ENCODE results near the gene TMOD1. TPM values are rescaled to one million over a fixed set of nuclear protein-coding genes. Genes with fewer than 3 reads are reported as not detected.

TMOD1 gene
- total RNA-seq, 1 donor from 2014 or later: 5.8 TPM

- DNase-seq (ENCODE audit: low spot score): no peak
These were observed 42.1 kb downstream of the TMOD1 start for GRCh38 chr9:97543561-97543960.

GRCh38 chr9:97545486-97545885, 44.0 kb downstream of the TMOD1 start:
- peak; percentile 72 for DNase-seq (ENCODE audit: low spot score)

DNA sequence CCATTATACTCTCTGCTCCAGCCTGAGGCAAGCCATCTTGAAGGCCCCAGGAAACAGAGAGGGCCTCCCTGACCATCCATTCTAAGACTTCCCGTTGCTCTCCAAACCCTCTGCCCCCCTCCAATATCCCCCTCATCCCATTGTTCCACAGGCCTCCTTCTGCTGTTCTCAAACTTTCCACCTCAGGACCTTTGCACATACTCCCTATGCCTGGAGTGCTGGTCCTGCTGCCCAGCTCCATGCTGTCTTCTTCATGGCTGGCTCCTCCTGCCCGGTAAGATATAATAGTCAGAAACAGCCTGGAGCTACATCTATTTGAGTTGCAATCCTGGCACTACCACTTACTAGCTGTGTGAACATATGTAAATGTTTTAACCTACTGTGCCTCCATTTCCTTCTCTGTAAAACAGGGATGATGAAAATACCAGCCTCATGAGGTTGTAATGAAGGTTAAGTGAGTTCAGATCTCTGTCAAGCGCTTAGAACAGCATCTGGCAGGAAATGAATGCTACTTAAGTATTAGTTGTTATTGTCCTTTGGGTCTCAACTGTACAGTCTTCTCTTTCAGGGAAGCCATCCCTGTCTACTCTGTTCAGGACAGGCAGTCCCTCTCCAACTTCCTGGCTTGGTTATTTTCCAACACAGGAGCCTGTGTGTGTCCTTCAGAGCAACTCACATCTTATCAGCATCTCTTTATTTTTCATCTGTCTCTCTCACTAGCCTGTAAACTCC, 45.8 kb downstream of the TMOD1 start:
- peak; percentile 20 for DNase-seq (ENCODE audit: low spot score)

GRCh38 chr9:97548379-97548778, 46.9 kb downstream of the TMOD1 start:
- peak; percentile 59 for DNase-seq (ENCODE audit: low spot score)

DNA sequence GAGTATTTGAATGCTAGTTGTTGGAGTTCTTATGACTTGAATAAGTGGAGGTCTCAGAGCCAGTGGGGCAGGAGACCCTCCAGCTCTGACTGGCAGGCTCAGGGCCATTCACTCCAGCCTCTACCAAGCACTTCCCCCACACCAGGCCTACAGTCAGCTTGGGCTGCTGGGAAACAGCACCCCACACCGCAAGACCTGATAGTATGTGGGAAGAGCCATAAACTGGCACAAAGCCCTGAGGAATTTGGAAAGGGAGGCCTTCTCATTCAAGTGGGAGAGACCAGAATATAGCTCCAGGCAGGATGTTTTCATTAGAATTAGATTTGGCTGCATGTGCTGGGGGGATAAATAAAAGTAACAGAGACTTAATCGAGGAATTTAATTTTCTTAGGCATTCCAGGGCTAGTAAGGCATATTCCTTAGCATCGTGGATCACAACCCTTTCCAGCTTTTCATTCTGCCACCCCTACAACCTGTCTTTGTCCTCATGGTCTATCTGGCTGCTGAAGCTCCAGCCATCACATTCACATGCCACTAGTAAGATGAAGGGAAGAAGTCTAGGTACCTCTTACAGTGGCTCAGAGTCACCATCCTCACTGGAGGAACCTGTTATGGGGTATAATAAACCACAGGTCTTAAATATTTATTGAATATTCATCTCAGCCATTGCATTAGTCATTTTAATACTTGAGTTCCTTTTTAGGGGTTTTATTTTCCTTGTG, 47.5 kb downstream of the TMOD1 start:
- DNase-seq (ENCODE audit: low spot score): peak; percentile 16

DNA sequence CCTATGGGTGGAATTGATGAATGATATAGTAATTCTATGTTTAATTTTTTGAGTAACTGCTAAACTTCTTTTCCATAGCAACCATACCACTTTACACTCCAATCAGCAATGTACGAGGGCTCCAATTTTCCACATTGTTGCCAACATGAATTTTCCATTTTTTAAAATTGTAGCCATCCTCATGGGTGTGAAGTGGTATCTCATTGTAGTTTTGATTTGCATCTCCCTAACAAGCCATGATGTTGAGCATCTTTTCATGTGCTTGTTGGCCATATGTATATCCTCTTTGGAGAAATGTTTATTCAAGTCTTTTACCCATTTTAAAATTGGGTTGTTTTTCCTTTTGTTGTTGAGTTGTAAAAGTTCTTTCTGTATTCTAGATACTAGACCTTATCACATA, 48.9 kb downstream of the TMOD1 start:
- no peak for DNase-seq (ENCODE audit: low spot score)

DNA sequence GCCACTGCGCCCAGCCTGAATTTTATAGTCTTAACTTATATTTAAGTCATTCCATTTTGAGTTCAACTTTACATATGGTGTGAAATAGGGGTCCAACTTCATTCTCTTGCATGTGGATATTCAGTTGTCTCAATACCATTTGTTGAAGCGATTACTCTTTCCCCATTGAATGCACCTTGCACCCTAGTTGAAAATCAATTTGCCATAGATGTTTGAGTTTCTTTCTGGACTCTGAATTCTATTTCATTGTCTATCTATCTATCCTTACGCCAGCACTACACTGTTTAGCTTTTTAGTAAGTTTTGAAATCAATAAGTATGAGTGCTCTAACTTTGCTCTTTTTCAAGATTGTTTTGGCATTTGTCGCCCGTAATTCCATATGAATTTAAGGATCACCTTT, 49.8 kb downstream of the TMOD1 start:
- no peak for DNase-seq (ENCODE audit: low spot score)

DNA sequence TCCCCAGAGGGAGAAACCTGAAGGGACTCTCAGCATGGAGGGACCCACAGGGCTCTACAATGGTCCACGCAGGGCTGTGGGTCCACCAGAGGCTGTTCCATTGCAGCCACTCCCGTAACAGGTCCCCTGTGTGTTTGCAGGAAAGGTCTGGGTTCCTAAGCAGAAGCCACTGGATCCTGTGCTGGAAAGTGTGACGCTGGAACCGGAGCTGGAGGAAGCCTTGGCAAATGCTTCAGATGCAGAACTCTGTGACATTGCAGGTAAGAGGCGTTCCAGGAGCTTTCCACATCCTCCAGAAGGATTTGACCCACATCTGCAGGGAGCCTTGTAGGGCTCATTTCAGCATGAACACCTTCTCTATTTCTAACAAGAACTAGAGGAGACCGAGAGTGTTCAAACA, 51.7 kb downstream of the TMOD1 start:
- DNase-seq (ENCODE audit: low spot score): peak; percentile 64

DNA sequence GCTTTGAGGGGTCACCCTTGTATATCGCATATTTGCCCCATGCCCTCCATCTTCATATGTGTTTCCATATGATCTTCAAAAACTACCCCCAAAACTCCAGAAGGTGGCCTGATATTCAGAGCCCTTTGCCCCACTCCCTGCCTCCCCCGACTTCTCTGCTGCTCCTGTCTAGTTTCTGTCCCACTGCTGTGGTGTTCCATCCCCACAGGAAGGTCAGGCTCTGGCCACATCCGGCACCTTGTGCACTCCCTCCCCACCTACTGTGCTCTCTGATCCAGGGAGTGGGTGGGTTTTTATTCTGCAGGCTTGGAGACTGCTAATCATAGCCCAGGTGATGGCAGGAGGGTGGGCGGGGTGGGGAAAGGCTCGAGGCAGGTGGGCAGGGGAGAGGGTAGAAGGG, 52.4 kb downstream of the TMOD1 start:
- peak; percentile 18 for DNase-seq (ENCODE audit: low spot score)

DNA sequence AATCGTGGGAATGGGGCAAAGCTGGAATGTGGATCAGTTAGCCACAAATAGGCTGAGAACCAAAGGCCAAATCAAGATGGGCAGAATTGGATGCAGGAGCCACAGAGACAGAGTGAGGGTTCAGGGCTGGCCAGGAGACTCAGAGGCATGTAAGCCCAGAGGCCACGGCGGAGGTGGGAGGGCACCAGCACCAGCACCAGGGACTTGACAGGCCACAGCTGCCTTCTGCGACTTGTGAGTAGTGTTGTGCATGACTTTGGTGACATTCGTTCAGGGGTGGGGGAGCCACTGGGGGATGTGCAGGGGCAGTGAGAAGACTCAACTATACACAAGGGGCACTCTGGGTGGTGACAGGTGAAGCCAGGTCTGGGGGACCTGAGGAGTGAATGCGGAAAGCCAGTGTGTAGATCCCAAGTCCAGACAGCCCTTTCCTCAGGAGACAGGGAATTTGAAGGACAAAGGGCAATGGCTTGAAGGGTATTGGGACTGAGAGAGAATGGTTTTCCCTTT, 53.2 kb downstream of the TMOD1 start:
- DNase-seq (ENCODE audit: low spot score): peak; percentile 1

DNA sequence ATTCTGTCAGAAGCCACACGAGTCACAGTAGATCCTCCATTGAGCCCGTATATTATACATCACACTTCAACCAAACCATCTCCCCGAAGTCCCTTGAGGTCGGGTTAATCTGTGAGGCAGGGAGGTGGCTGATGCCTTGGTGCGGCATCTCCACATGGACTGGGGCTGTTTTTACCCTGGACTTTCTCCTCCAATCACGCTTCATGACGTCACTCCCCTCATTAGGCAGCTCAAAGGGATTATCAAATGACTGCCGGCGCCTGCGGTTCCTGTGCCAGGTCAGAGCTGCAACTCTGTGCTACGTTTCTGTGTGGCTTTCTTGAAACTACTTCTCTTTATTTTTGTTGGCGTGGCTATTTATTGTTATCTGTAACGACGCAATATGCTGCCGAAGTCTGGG, 53.7 kb downstream of the TMOD1 start:
- peak; percentile 62 for DNase-seq (ENCODE audit: low spot score)

DNA sequence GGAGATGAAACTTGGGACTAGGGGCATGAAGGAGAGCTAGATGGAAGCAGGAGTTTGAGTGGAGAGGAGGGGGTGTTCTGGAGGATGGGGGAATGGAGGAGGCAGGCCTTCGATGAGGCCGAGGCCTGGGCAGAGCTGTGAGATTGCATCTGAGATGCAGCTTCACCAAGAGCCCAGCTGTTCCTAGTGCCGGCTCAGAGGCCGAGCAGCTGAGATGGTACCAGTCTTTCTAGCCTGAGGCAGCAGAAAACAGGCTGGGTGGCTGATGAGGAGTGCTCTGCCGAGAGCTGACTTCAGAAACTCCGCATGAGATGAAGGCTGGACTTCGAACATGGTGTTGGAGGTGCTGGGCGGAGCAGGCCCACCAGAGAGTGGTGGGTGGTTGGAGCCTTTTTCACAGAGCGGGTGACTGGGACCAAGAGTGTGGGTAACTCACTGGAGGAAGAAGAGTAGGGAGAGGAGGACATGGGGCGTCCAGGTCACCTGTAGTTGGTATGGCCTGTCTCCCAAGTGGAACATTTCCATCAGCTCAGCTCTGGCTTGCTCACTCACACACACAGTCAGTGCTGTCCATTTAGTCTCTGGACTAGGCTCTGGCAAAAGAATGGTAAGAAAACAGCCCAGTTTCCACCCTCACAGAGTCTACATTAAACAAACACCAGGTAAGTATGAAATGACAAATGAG, 54.7 kb downstream of the TMOD1 start:
- peak; percentile 74 for DNase-seq (ENCODE audit: low spot score)

GRCh38 chr9:97556721-97557605, 55.5 kb downstream of the TMOD1 start:
- peak; percentile 90 for DNase-seq (ENCODE audit: low spot score)

DNA sequence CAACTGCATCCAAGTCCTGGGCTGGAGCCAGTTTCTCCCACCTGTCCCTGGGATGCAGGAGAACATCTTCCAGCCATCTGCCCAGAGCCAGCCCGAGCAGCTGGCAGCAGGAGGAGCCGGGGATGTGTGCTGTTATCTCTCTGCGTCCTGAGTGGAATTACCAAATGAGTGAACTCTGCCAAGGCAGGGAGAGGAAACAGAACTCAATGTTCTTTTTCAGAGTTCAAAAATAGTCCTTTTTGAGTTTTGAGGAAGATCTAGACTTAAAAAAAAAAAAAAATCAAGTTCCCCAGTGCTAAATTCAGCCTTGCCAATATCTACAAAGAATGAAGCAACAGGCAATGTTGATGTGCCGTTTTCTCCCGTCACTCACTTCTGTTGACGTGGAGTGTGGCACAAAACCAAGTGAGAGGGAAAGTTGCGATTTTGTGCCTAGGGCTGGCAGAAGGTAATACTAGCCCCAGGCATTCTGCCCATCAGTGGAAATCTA, 56.2 kb downstream of the TMOD1 start:
- peak; percentile 80 for DNase-seq (ENCODE audit: low spot score)

- peak; percentile 24 for DNase-seq (ENCODE audit: low spot score)
These were observed 57.2 kb downstream of the TMOD1 start for GRCh38 chr9:97558701-97559101.

DNA sequence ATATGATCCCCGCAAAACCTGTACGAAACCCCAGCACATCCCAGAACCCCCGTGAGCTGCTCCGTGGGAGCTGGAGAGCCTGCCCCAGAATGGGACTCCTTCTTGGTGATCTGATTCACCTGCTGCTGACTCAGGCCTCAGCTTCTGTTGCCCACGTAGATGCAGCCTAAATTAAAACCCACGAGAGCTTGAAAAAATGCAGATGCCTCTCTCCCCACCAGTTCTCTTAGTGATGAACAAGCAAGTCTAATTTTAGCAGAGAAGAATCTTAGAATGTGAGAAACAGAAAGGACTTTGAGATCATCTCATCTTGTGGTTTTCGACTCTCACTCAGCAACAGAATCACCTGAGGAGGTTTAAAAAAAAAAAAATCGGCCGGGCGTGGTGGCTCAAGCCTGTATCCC, 57.6 kb downstream of the TMOD1 start:
- DNase-seq (ENCODE audit: low spot score): no peak

DNA sequence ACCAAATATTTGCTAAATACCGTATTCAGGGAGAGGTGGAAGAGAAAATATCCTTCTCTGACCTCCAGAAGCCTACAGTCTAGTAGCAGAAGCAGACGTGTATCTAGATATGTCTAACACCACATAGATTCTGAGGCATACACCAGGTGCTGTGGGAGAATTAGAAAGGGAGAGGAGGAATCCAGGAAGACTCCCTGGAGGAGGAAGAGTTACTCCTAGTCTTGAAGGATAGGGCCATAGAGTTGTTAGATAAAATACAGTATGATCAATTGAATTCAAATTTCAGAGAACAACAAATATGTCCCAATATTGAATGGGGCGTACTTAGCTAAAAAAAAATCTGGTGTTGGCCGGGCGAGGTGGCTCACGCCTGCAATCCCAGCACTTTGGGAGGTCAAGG, 58.7 kb downstream of the TMOD1 start:
- DNase-seq (ENCODE audit: low spot score): no peak

DNA sequence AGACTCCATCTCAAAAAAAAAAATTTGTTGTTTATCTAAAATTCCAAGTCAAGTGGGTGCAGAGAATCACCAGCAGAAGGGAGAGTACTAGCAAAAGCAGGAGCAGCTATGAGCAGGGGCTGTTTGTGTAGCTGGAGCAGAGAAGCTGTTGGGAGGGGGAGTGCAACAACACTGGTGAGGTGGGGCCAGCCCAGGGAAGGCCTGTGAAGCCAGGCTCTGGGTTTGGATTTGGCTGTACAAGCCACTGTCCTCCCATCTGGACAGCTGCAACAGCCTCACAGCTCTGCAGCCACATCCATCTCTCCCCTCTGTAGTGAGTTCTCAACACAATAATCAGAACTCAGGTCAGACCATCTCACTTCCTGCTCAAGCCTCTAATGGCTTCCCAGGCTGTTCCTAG, 59.4 kb downstream of the TMOD1 start:
- DNase-seq (ENCODE audit: low spot score): peak; percentile 83

- DNase-seq (ENCODE audit: low spot score): peak; percentile 30
These were observed 60.0 kb downstream of the TMOD1 start for GRCh38 chr9:97561501-97561900.

DNA sequence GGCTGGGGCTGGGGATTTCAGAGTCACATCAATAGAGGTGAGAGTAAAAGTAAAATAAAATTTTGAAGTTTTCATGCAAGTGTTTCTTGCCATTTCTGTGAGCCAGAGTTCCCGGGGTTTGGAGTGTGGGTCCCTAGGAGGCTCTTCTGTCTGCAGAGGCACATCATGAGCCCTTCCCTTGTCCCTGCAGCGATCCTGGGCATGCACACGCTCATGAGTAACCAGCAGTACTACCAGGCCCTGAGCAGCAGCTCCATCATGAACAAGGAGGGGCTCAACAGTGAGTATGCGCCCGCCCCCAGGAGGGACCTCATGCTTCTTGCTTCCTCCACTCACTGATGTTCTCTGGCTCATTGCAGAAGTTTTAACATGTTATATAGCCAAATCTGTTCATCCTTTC, 61.1 kb downstream of the TMOD1 start:
- DNase-seq (ENCODE audit: low spot score): peak; percentile 73

Measured in mesenteric fat pad (tissue), 1 donor.